Heart left ventricle (tissue), 16 donors: Measurements from ENCODE around the gene MACO1. TPM values are rescaled to one million over a fixed set of nuclear protein-coding genes. Genes with fewer than 3 reads are reported as not detected.

ENCODE experiments used
- ATAC-seq, 4 donors: fragments of 200-7000 bp; cut with Tn5 transposase; one replicate each; pipeline ENCODE4 v1.9.1; 2020 to 2022; ENCODE audit warnings: moderate library complexity in 4 of 4, mild to moderate bottlenecking in 3 of 4, moderate number of reproducible peaks in 1 of 4
- DNase-seq, 5 donors: peaks; one replicate each; pipeline ENCODE4 v3.0.0-alpha.2; 2020
- H3K27ac ChIP-seq, 12 donors: fragments of 200-600 bp; sonication (generic) in 4 of 12; one replicate each; pipeline versions ENCODE4 v1.5.0 to v1.8.0; 2016 to 2022; ENCODE audit warnings: mild to moderate bottlenecking in 2 of 12
- H3K27me3 ChIP-seq, 9 donors: fragments of 200-600 bp; sonication (generic) in 2 of 9; one replicate each; pipeline versions ENCODE4 v1.5.1 to v1.8.0; 2016 to 2022; ENCODE audit warnings: mild to moderate bottlenecking in 3 of 9
- H3K36me3 ChIP-seq, 9 donors: fragments of 200-600 bp; sonication (generic) in 2 of 9; one replicate each; pipeline versions ENCODE4 v1.5.0 to v1.8.0; 2018 to 2022; ENCODE audit warnings: mild to moderate bottlenecking in 2 of 9
- H3K4me1 ChIP-seq, 12 donors: fragments of 200-600 bp; sonication (generic) in 4 of 12; one replicate each; pipeline versions ENCODE4 v1.5.0 to v1.8.0; 2016 to 2022; ENCODE audit warnings: mild to moderate bottlenecking in 3 of 12
- H3K4me3 ChIP-seq, 12 donors: fragments of 200-600 bp; sonication (generic) in 4 of 12; one replicate each; pipeline versions ENCODE4 v1.5.0 to v1.8.0; 2017 to 2022; ENCODE audit warnings: mild to moderate bottlenecking in 9 of 12, moderate library complexity in 4 of 12
- H3K9me3 ChIP-seq, 12 donors: fragments of 200-600 bp; sonication (generic) in 4 of 12; one replicate each; pipeline versions ENCODE4 v1.5.0 to v1.8.0; 2016 to 2022; ENCODE audit warnings: mild to moderate bottlenecking in 1 of 12
- POLR2A ChIP-seq, 2 donors: fragments of 450-650 bp; IDR thresholded peaks; one replicate each; pipeline ENCODE4 v1.6.1; 2017; ENCODE audit warnings: antibody characterized with exemption in 2 of 2, mild to moderate bottlenecking in 2 of 2, moderate library complexity in 2 of 2
- WGBS, 4 donors: extraction: QIAGEN DNeasy Blood & Tissue Kit in 2 of 4; methylation state at CpG; one replicate each; pipeline versions ENCODE4 v1.1.5 to v1.1.7; 2013 to 2018; 5-methylcytosine and 5-hydroxymethylcytosine counted together
- intact Hi-C, 10 donors: fragments of 100-400 bp; cut with DNase I; formaldehyde crosslinking; loops; one replicate each; pipeline versions ENCODE4 v1.11.1 to v1.14.2; 2022
- polyA plus RNA-seq, 2 donors: library from polyadenylated mRNA; stranded (reverse); fragments of 200-250 nt; gene quantifications; one replicate each; pipeline ENCODE4 v1.2.3, GENCODE V29; 2013
- total RNA-seq, 9 donors: library from RNA; depleted of rRNA in 2 of 9; stranded (reverse); fragments of >200 nt in 2 of 9; fragmentation: NEBNext Ultra II Directional in 3 of 9; extraction: Animal tissue kit (Norgen Biotek cat#: 25700) in 3 of 9; gene quantifications; one replicate each; pipeline versions ENCODE4 v1.1.0 to v1.2.4, GENCODE V29; 2016 to 2023
- TF ChIP-seq, protein P1 (sequence below), 12 donors: fragments of 200-600 bp; sonication (generic) in 4 of 12; IDR thresholded peaks; one replicate each; pipeline versions ENCODE4 v1.5.0 to v1.8.0; 2018 to 2022; ENCODE audit warnings: antibody characterized with exemption in 12 of 12, mild to moderate bottlenecking in 5 of 12
- donor health status: ischemic (EF 13 %, LVEDD 7.1; RV severe dilation, severe dysfunction).
- donor health status: healthy with polysubstance abuse.
- donor health status: DM: no; HTN: yes; CAD: no.
- donor health status: DM: no; HTN: no; CAD: no.
- donor health status: ischemic (EF 25% LVEDD 6.9; RV normal size, moderate dysfunction).
- donor health status: ischemic (EF 25% LVEDD 5.7; RV mildly dilated, moderate dysfunction).
- donor health status: healthy.
- donor health status: DM: yes; HTN: yes; CAD: no.
- donor health status: ischemic (EF 35%, LVEDD 5.7; RV mildly dilated, moderate dysfunction).
- donor health status: nonischemic (EF 11% LVEDD 7.7; RV severe dilation, severe dysfunction).
- donor health status: DM: yes; HTN: yes; CAD: no.
- donor health status: PGD.
- donor health status: ischemic (EF 29% LVEDD 5.4; RV normal size, mild dysfunction).
- donor health status: nonischemic (EF 23%, LVEDD 6.1; RV moderate dilation, normal function).

The MACO1 gene
- total and polyA plus RNA-seq, 11 donors: 5.8 to 21.0 (median 14.0) TPM

DNA sequence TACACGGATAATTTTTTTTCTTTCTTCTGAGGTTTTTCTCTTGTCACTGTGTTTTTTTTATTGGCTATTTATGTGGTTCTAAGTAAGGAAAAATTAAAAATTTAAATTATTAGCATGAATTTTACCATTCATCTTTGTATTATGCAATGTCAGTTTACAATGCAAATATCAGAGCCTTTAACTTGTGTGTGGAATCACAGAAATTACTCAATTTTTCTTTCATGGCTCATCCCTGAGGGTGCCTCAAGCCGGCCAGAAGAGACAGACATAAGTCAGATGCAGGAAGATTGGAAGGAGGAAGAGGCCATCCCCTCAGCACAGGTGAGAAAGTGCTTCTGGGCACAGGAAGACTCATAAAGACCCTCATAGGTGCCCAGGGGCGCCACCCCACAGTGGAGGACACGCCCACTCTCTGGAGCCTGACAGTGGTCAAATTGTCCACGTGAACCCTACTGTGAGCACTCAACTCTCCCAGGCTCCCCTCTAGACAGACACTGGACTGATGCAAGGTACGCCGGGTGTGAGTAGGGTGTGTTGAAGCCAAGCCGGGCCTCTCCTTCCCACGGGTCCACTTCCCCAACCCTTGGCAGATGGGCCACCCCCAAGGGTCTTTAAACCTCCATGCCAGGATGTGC lies 103.2 kb downstream of the MACO1 start:
- ATAC-seq: no peak
- WGBS, 4 donors: 81 to 86% (median 86%) methylated on average over 9 of the region's 9 CpGs
- Histone ChIP-seq H3K27me3 (no peaks in the 10 kb centered on the region), H3K9me3 (no peaks in the 10 kb centered on the region), H3K4me1 (no peaks in the 10 kb centered on the region), H3K27ac (no peak overlapping the region), H3K36me3 (no peaks in the 10 kb centered on the region), H3K4me3 (no peak overlapping the region)
- intact Hi-C loops: no loop called here
- no peak for TF ChIP-seq POLR2A (IDR thresholded peaks at IDR 0.05)
- TF ChIP-seq, protein P1, sequence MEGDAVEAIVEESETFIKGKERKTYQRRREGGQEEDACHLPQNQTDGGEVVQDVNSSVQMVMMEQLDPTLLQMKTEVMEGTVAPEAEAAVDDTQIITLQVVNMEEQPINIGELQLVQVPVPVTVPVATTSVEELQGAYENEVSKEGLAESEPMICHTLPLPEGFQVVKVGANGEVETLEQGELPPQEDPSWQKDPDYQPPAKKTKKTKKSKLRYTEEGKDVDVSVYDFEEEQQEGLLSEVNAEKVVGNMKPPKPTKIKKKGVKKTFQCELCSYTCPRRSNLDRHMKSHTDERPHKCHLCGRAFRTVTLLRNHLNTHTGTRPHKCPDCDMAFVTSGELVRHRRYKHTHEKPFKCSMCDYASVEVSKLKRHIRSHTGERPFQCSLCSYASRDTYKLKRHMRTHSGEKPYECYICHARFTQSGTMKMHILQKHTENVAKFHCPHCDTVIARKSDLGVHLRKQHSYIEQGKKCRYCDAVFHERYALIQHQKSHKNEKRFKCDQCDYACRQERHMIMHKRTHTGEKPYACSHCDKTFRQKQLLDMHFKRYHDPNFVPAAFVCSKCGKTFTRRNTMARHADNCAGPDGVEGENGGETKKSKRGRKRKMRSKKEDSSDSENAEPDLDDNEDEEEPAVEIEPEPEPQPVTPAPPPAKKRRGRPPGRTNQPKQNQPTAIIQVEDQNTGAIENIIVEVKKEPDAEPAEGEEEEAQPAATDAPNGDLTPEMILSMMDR (IDR thresholded peaks at IDR 0.05): no peak
- DNase-seq: no peak

DNA sequence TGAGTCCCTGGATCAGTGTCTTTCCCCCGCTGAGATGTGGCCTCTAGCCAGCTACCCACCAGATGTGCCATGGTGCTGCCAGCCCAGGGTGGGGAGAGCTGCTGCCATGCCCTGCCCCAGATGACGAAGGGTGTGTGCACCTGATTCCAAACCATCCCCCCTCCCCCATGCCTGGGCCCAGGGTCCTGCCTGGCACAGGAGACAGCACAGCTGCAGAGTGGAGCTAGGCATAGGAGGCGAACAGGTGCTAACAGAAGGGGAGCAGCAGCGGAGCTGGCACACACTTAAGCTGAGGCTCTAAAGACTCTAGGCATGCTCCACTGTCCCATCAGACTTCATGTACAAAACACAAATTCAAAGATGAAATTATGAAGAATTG lies 103.7 kb downstream of the MACO1 start:
- ATAC-seq (no peak), DNase-seq (no peak)
- no peaks in the 10 kb centered on the region for H3K36me3 ChIP-seq
- no peaks in the 10 kb centered on the region for H3K9me3 ChIP-seq
- no peak overlapping the region for H3K27ac ChIP-seq
- TF ChIP-seq POLR2A (IDR thresholded peaks at IDR 0.05): no peak
- TF ChIP-seq, protein P1 (IDR thresholded peaks at IDR 0.05): no peak
- H3K4me3 ChIP-seq: no peak overlapping the region
- 92 to 96% (median 94%) methylated on average over 4 of the region's 4 CpGs for WGBS, 4 donors
- H3K4me1 ChIP-seq: no peaks in the 10 kb centered on the region
- no peaks in the 10 kb centered on the region for H3K27me3 ChIP-seq
- intact Hi-C loops: no loop called here

DNA sequence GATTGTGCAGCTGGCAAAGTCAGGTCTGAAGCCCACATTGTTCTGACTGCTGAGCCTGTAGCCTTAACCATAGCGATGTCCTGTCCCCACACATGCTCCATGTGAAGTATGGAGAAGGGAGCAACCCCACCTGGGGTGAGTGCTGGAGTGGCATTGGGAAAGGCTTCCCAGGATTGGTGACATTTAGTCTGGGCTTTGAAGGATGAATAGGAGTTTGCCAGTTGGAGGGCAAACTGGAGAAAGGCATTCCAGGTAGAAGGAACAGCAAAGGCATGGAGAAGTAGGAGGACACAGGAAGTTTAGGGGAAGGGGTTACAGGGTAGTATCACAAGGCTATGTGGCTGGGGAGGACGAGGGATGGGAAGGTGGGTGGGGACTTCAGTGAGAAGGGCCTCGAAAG lies 105.4 kb downstream of the MACO1 start:
- ATAC-seq (no peak), DNase-seq (no peak)
- no peaks in the 10 kb centered on the region for H3K27me3 ChIP-seq
- H3K27ac ChIP-seq: no peak overlapping the region
- TF ChIP-seq, protein P1 (IDR thresholded peaks at IDR 0.05): no peak
- TF ChIP-seq POLR2A (IDR thresholded peaks at IDR 0.05): no peak
- no peaks in the 10 kb centered on the region for H3K4me1 ChIP-seq
- no peak overlapping the region for H3K4me3 ChIP-seq
- intact Hi-C loops: loop anchor here in 1 of 10 donors (5.0 kb wide), 1 partner anchor 34 kb away; no protein-coding TSS in a partner anchor
- H3K36me3 ChIP-seq: no peaks in the 10 kb centered on the region
- 89 to 96% (median 90%) methylated on average over 3 of the region's 3 CpGs for WGBS, 4 donors
- no peaks in the 10 kb centered on the region for H3K9me3 ChIP-seq

DNA sequence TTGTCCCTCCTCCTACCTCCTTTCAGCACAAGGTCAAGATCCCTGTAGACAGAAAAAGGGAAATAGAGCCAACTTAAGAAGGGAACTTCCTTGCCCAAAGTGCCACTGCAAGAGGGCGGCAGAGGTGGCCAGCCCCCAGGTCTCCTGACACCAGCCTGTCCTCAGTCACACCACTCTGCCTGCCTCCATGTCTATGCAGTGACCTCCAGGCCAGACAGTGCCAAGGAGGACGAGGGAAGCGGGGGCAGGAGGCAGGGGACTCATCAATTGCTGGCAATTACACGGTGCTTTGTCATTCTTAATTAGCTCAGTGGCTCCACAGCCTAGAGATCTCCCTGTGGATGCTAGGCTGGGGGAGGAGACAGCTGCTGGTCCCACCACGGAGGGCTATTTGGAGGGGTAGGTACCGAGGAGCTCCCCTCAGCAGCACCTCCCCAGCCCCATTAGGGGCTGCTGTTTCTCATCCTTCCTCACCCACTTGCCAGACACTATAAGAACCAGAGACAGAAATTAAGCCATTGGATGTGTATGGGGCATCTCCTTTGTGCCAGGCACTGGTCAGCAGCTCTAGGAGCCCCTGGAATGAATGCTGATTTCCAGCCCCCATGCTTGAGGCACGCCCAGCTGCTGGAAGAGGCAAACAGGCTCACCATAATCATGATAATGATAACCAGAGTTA lies 106.6 kb downstream of the MACO1 start:
- TF ChIP-seq, protein P1 (IDR thresholded peaks at IDR 0.05): no peak
- no peak for TF ChIP-seq POLR2A (IDR thresholded peaks at IDR 0.05)
- ATAC-seq: no peak

More for the DNA sequence above, 106.6 kb downstream of the MACO1 start:
- no peaks in the 10 kb centered on the region for H3K9me3 ChIP-seq
- no peaks in the 10 kb centered on the region for H3K27me3 ChIP-seq
- no peak for DNase-seq
- H3K4me1 ChIP-seq: no peaks in the 10 kb centered on the region
- H3K36me3 ChIP-seq: no peaks in the 10 kb centered on the region
- no peak overlapping the region for H3K27ac ChIP-seq
- intact Hi-C loops: loop anchor here in 1 of 10 donors (5.0 kb wide), 1 partner anchor 35 kb away; no protein-coding TSS in a partner anchor
- no peak overlapping the region for H3K4me3 ChIP-seq
- 61 to 67% (median 65%) methylated on average over 6 to 7 of the region's 7 CpGs for WGBS, 4 donors
